Liver (tissue), 9 donors: ENCODE data around the gene MALT1. TPM values are rescaled to one million over a fixed set of nuclear protein-coding genes. Genes with fewer than 3 reads are reported as not detected.

ENCODE experiments used
- DNase-seq: peaks from one replicate; pipeline ENCODE4 v3.0.0-alpha.2; 2017; ENCODE audit warnings: low spot score
- H3K27ac ChIP-seq, 2 donors: one replicate each; pipeline ENCODE4 v1.7.0; 2013; ENCODE audit warnings: inconsistent platforms in 2 of 2, low read length in 2 of 2, control low read depth in 1 of 2, low read depth in 1 of 2, mild to moderate bottlenecking in 1 of 2
- H3K27me3 ChIP-seq, 4 donors: one replicate each; pipeline versions ENCODE4 v1.6.1 to v1.7.0; 2013; ENCODE audit warnings: low read length in 3 of 4, inconsistent platforms in 1 of 4, mild to moderate bottlenecking in 1 of 4, moderate library complexity in 1 of 4; ENCODE audit not compliant: control insufficient read depth in 4 of 4, insufficient read depth in 4 of 4
- H3K36me3 ChIP-seq, 4 donors: one replicate each; pipeline versions ENCODE4 v1.6.1 to v1.7.0; 2013; ENCODE audit warnings: low read length in 3 of 4, mild to moderate bottlenecking in 3 of 4, low read depth in 1 of 4, moderate library complexity in 1 of 4; ENCODE audit not compliant: control insufficient read depth in 4 of 4, insufficient read depth in 3 of 4
- H3K4me1 ChIP-seq, 4 donors: one replicate each; pipeline versions ENCODE4 v1.6.1 to v1.7.0; 2013; ENCODE audit warnings: low read length in 3 of 4, mild to moderate bottlenecking in 3 of 4, moderate library complexity in 1 of 4; ENCODE audit not compliant: control insufficient read depth in 4 of 4, insufficient read depth in 4 of 4
- H3K4me3 ChIP-seq, 3 donors: one replicate each; pipeline versions ENCODE4 v1.6.1 to v1.7.0; 2013; ENCODE audit warnings: low read length in 3 of 3, control low read depth in 1 of 3, low read depth in 1 of 3, mild to moderate bottlenecking in 1 of 3
- H3K9ac ChIP-seq, 2 donors: one replicate each; pipeline ENCODE4 v1.7.0; 2013; ENCODE audit warnings: low read length in 2 of 2, mild to moderate bottlenecking in 2 of 2, moderate library complexity in 2 of 2, control low read depth in 1 of 2, low read depth in 1 of 2
- H3K9me3 ChIP-seq, 4 donors: one replicate each; pipeline versions ENCODE4 v1.6.1 to v1.7.0; 2013; ENCODE audit warnings: low read length in 3 of 4; ENCODE audit not compliant: control insufficient read depth in 4 of 4
- ATF3 ChIP-seq: IDR thresholded peaks from 2 replicates; pipeline ENCODE4 v1.6.1; 2016; ENCODE audit warnings: antibody characterized with exemption
- CTCF ChIP-seq: fragments of 150-350 bp; IDR thresholded peaks from 2 replicates; pipeline ENCODE4 v1.5.1; 2017; ENCODE audit warnings: improper control_type of control experiment, low read depth, low read length; ENCODE audit not compliant: missing input control
- EGR1 ChIP-seq, 2 donors: IDR thresholded peaks; 2 replicates each; pipeline ENCODE4 v1.6.1; 2016 to 2018; ENCODE audit warnings: antibody characterized with exemption in 2 of 2, low read depth in 2 of 2
- FOXA1 ChIP-seq: IDR thresholded peaks from 2 replicates; pipeline ENCODE4 v1.6.1; 2016; ENCODE audit warnings: antibody characterized with exemption
- FOXA2 ChIP-seq: IDR thresholded peaks from 2 replicates; pipeline ENCODE4 v1.6.1; 2016; ENCODE audit warnings: antibody characterized with exemption
- GABPA ChIP-seq, 2 donors: IDR thresholded peaks in 1 of 2; conservative IDR thresholded peaks in 1 of 2; 2 replicates each; pipeline ENCODE4 v1.6.1; 2016; ENCODE audit warnings: antibody characterized with exemption in 2 of 2, mild to moderate bottlenecking in 1 of 2, moderate library complexity in 1 of 2
- HNF4A ChIP-seq, 2 donors: conservative IDR thresholded peaks; 2 replicates each; pipeline ENCODE4 v1.6.1; 2016; ENCODE audit warnings: antibody characterized with exemption in 2 of 2, mild to moderate bottlenecking in 2 of 2
- HNF4G ChIP-seq: IDR thresholded peaks from 2 replicates; pipeline ENCODE4 v1.6.1; 2016; ENCODE audit warnings: antibody characterized with exemption
- JUND ChIP-seq, 2 donors: IDR thresholded peaks; 2 replicates each; pipeline ENCODE4 v1.6.1; 2016; ENCODE audit warnings: antibody characterized with exemption in 2 of 2
- MAX ChIP-seq: IDR thresholded peaks from 2 replicates; pipeline ENCODE4 v1.6.1; 2016; ENCODE audit warnings: antibody characterized with exemption
- NR2F2 ChIP-seq: IDR thresholded peaks from 2 replicates; pipeline ENCODE4 v1.6.1; 2016; ENCODE audit warnings: antibody characterized with exemption
- RAD21 ChIP-seq, 2 donors: IDR thresholded peaks; 2 replicates each; pipeline ENCODE4 v1.6.1; 2016; ENCODE audit warnings: antibody characterized with exemption in 2 of 2, mild to moderate bottlenecking in 2 of 2
- RXRA ChIP-seq, 2 donors: IDR thresholded peaks; 2 replicates each; pipeline ENCODE4 v1.6.1; 2017 to 2018; ENCODE audit warnings: antibody characterized with exemption in 2 of 2, mild to moderate bottlenecking in 1 of 2
- SP1 ChIP-seq: IDR thresholded peaks from 2 replicates; pipeline ENCODE4 v1.6.1; 2018; ENCODE audit warnings: antibody characterized with exemption, mild to moderate bottlenecking
- TAF1 ChIP-seq: conservative IDR thresholded peaks from 2 replicates; pipeline ENCODE4 v1.6.1; 2016; ENCODE audit warnings: antibody characterized with exemption, mild to moderate bottlenecking
- YY1 ChIP-seq: IDR thresholded peaks from 2 replicates; pipeline ENCODE4 v1.6.1; 2016; ENCODE audit warnings: antibody characterized with exemption, mild to moderate bottlenecking
- ZBTB33 ChIP-seq: IDR thresholded peaks from 2 replicates; pipeline ENCODE4 v1.6.1; 2016; ENCODE audit warnings: antibody characterized with exemption
- WGBS: extraction: QIAGEN DNeasy Blood & Tissue Kit; methylation state at CpG from one replicate; pipeline ENCODE4 v1.1.7; 2013; 5-methylcytosine and 5-hydroxymethylcytosine counted together
- polyA plus RNA-seq, 2 donors: library from polyadenylated mRNA; stranded (reverse) in 1 of 2; unstranded in 1 of 2; fragments of 200-250 nt in 1 of 2; fragments of >200 nt in 1 of 2; fragmentation: Nextera tagmentation in 1 of 2; extraction: Ambion mirVana in 1 of 2; gene quantifications; one replicate each; pipeline versions ENCODE4 v1.2.1 to v1.2.3, GENCODE V29; 2013 to 2015
- total RNA-seq, 2 donors: library from RNA; depleted of rRNA; stranded (reverse); fragments of >200 nt; gene quantifications; one replicate each; pipeline ENCODE4 v1.2.3, GENCODE V29; 2014
- donor health status: healthy.
- donor health status: healthy.
- donor health status: healthy.
- donor health status: healthy.
- donor health status: healthy.

MALT1 gene
- total and polyA plus RNA-seq, 4 donors: 3.1 to 27.3 (median 6.4) TPM

- Histone ChIP-seq H3K36me3 (no peaks in the 10 kb centered on the region), H3K27me3 (no peaks in the 10 kb centered on the region), H3K9me3 (no peaks in the 10 kb centered on the region), H3K4me1 (peaks cover 0 to 29% (median 17%) of the 10 kb centered on the region in 4 donors), H3K4me3 (peak overlapping the region; percentile 81 to 95 (median 92)), H3K9ac (peak overlapping the region; percentile 52 to 95), H3K27ac (peak overlapping the region; percentile 90 to 93)
- WGBS: 1% methylated on average over 64 of the region's 64 CpGs
- DNase-seq: peak; percentile 58
- no peak for TF ChIP-seq NR2F2
- TF ChIP-seq TAF1: no peak
- TF ChIP-seq JUND (IDR thresholded peaks at IDR 0.05): no peak
Measured at GRCh38 chr18:58671632-58672564, 633 bp downstream of the MALT1 start.

GRCh38 chr18:58674159-58674558, 2.9 kb downstream of the MALT1 start:
- Histone ChIP-seq H3K27ac (no peak overlapping the region), H3K27me3 (no peaks in the 10 kb centered on the region), H3K9ac (no peak overlapping the region), H3K36me3 (no peaks in the 10 kb centered on the region), H3K4me1 (peaks cover 0 to 29% (median 17%) of the 10 kb centered on the region in 4 donors), H3K9me3 (no peaks in the 10 kb centered on the region), H3K4me3 (no peak overlapping the region)
- TF ChIP-seq FOXA1: no peak
- no peak for TF ChIP-seq FOXA2
- TF ChIP-seq SP1: no peak
- no peak for TF ChIP-seq TAF1
- TF ChIP-seq MAX: no peak
- no peak for TF ChIP-seq CTCF
- TF ChIP-seq RAD21 (IDR thresholded peaks at IDR 0.05): no peak
- no peak for TF ChIP-seq EGR1 (IDR thresholded peaks at IDR 0.05; ENCODE audit: low read depth in 2 of 2)
- TF ChIP-seq ATF3: no peak
- no peak for TF ChIP-seq YY1
- TF ChIP-seq HNF4G: no peak
- no peak for TF ChIP-seq JUND (IDR thresholded peaks at IDR 0.05)
- no peak for TF ChIP-seq GABPA (IDR thresholded peaks at IDR 0.05 in 1 of 2, conservative IDR thresholded peaks at IDR 0.05 in 1 of 2)
- 92% methylated on average over 5 of the region's 5 CpGs for WGBS
- no peak for DNase-seq

- 88% methylated on average over 3 of the region's 3 CpGs for WGBS
- TF ChIP-seq GABPA (IDR thresholded peaks at IDR 0.05 in 1 of 2, conservative IDR thresholded peaks at IDR 0.05 in 1 of 2) (no peak), EGR1 (IDR thresholded peaks at IDR 0.05; ENCODE audit: low read depth in 2 of 2) (no peak), SP1 (no peak), HNF4G (no peak), NR2F2 (no peak), ZBTB33 (no peak), YY1 (no peak), TAF1 (no peak), HNF4A (conservative IDR thresholded peaks at IDR 0.05) (no peak), MAX (no peak), RXRA (IDR thresholded peaks at IDR 0.05) (no peak)
- H3K4me1 ChIP-seq: peaks cover 0 to 27% (median 16%) of the 10 kb centered on the region in 4 donors
- H3K27ac ChIP-seq: no peak overlapping the region
- DNase-seq: no peak
- H3K27me3 ChIP-seq: no peaks in the 10 kb centered on the region
- no peak overlapping the region for H3K4me3 ChIP-seq
- no peak overlapping the region for H3K9ac ChIP-seq
- H3K9me3 ChIP-seq: no peaks in the 10 kb centered on the region
- no peaks in the 10 kb centered on the region for H3K36me3 ChIP-seq
Measured at GRCh38 chr18:58674863-58675472, 3.7 kb downstream of the MALT1 start.
